ENCODE measurements around the gene TDRKH.

The TDRKH gene

GRCh38 chr1:151830055-151830454 lies 39.8 kb upstream of the TDRKH start:
- DNase-seq (ENCODE audit: low read depth): no peak
- TF ChIP-seq, protein P1, sequence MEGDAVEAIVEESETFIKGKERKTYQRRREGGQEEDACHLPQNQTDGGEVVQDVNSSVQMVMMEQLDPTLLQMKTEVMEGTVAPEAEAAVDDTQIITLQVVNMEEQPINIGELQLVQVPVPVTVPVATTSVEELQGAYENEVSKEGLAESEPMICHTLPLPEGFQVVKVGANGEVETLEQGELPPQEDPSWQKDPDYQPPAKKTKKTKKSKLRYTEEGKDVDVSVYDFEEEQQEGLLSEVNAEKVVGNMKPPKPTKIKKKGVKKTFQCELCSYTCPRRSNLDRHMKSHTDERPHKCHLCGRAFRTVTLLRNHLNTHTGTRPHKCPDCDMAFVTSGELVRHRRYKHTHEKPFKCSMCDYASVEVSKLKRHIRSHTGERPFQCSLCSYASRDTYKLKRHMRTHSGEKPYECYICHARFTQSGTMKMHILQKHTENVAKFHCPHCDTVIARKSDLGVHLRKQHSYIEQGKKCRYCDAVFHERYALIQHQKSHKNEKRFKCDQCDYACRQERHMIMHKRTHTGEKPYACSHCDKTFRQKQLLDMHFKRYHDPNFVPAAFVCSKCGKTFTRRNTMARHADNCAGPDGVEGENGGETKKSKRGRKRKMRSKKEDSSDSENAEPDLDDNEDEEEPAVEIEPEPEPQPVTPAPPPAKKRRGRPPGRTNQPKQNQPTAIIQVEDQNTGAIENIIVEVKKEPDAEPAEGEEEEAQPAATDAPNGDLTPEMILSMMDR (conservative IDR thresholded peaks at IDR 0.05; ENCODE audit: low read depth, low read length): no peak
- H3K4me3 ChIP-seq (ENCODE audit: low read length): no peak overlapping the region

GRCh38 chr1:151829352-151830046 lies 39.2 kb upstream of the TDRKH start:
- TF ChIP-seq, protein P1 (conservative IDR thresholded peaks at IDR 0.05; ENCODE audit: low read depth, low read length): no peak
- no peak for DNase-seq (ENCODE audit: low read depth)
- no peak overlapping the region for H3K4me3 ChIP-seq (ENCODE audit: low read length)

GRCh38 chr1:151828921-151829320 lies 38.6 kb upstream of the TDRKH start:
- TF ChIP-seq, protein P1 (conservative IDR thresholded peaks at IDR 0.05; ENCODE audit: low read depth, low read length): no peak
- DNase-seq (ENCODE audit: low read depth): no peak
- no peak overlapping the region for H3K4me3 ChIP-seq (ENCODE audit: low read length)

DNA sequence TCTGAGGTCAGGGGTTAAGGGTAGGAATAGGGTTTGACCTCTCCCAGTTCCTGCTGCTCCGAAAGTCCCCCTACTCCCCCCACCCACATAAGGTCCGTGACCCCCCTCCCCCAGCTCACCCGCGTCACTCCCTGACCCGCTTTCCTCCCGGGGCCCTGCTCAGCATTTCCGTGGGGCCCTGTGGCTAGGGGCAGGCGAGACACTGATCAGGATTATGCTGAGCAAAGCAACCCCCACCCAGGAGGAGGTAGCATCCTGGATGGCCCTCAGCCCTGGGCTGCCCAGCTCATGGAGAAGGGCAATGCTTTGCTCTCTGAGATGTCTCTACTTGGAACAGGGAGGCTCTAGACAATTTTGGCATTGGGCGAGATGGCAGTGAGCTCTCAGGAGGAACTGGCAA lies 37.6 kb upstream of the TDRKH start:
- no peak overlapping the region for H3K4me3 ChIP-seq (ENCODE audit: low read length)
- TF ChIP-seq, protein P1 (conservative IDR thresholded peaks at IDR 0.05; ENCODE audit: low read depth, low read length): no peak
- no peak for DNase-seq (ENCODE audit: low read depth)

GRCh38 chr1:151825751-151826660 lies 35.7 kb upstream of the TDRKH start:
- DNase-seq (ENCODE audit: low read depth): no peak
- TF ChIP-seq, protein P1 (conservative IDR thresholded peaks at IDR 0.05; ENCODE audit: low read depth, low read length): no peak
- H3K4me3 ChIP-seq (ENCODE audit: low read length): no peak overlapping the region

DNA sequence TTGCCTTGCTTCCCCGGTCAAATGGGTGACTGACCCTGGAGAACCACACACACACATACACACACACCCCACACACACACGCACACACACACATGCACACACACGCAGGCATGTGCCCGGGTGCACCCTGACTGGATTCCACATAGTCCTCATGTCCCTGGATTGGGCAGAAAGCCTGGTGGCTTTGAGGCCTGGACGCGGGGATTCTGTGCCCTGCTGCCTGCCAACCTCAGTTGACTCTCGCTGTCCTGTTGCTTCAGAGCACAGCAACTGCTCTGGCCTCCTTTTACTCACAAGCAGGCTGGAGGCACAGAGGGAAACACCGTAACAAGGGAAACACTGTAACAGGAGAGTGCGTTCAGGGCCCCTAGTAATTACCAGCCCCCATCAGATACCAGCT lies 34.9 kb upstream of the TDRKH start:
- no peak overlapping the region for H3K4me3 ChIP-seq (ENCODE audit: low read length)
- TF ChIP-seq, protein P1 (conservative IDR thresholded peaks at IDR 0.05; ENCODE audit: low read depth, low read length): no peak
- no peak for DNase-seq (ENCODE audit: low read depth)
